GM23338 (cell line): ENCODE measurements around the gene REEP6.
A peak's percentile ranks its signal among the peaks of the same experiment; 100 is the strongest.

Source experiments
- CREB1 ChIP-seq: fragments of 250-450 bp; sonication (Bioruptor Pico); IDR thresholded peaks from 2 replicates; pipeline ENCODE4 v1.5.0; 2020; ENCODE audit warnings: low read depth, mild to moderate bottlenecking, moderate library complexity
- ETS1 ChIP-seq: IDR thresholded peaks from 2 replicates; pipeline ENCODE4 v1.6.1; 2016; ENCODE audit warnings: antibody characterized with exemption
- EZH2 ChIP-seq: fragments of 200-600 bp; sonication (generic); IDR thresholded peaks from one replicate; pipeline ENCODE4 v1.8.0; 2017; ENCODE audit warnings: antibody characterized with exemption, mild to moderate bottlenecking, low read depth; ENCODE audit not compliant: unreplicated experiment
- EZH2phosphoT487 ChIP-seq: fragments of 200-600 bp; sonication (generic); IDR thresholded peaks from one replicate; pipeline ENCODE4 v1.8.1; 2018; ENCODE audit warnings: antibody characterized with exemption; ENCODE audit not compliant: unreplicated experiment
- JUNB ChIP-seq: IDR thresholded peaks from one replicate; pipeline ENCODE4 v1.6.1; 2016; ENCODE audit warnings: antibody characterized with exemption; ENCODE audit not compliant: unreplicated experiment
- POLR2AphosphoS5 ChIP-seq: IDR thresholded peaks from 2 replicates; pipeline ENCODE4 v1.6.1; 2016; ENCODE audit warnings: antibody characterized with exemption, low read depth
- REST ChIP-seq: IDR thresholded peaks from one replicate; pipeline ENCODE4 v1.6.1; 2018; ENCODE audit warnings: antibody characterized with exemption; ENCODE audit not compliant: unreplicated experiment
- STAT1 ChIP-seq: IDR thresholded peaks from one replicate; pipeline ENCODE4 v1.6.1; 2016; ENCODE audit warnings: antibody characterized with exemption; ENCODE audit not compliant: unreplicated experiment
- ZNF114 ChIP-seq: fragments of 250-450 bp; sonication (Bioruptor Pico); IDR thresholded peaks from 2 replicates; pipeline ENCODE4 v1.5.0; 2020; ENCODE audit warnings: mild to moderate bottlenecking, moderate library complexity
- ZNF462 ChIP-seq: fragments of 250-450 bp; sonication (Bioruptor Pico); IDR thresholded peaks from 2 replicates; pipeline ENCODE4 v1.5.0; 2020; ENCODE audit warnings: mild to moderate bottlenecking, moderate library complexity
- TF ChIP-seq, protein P1 (sequence below), 2 experiments: fragments of 200-600 bp in 1 of 2; sonication (generic) in 1 of 2; conservative IDR thresholded peaks; 2 replicates each; pipeline versions ENCODE4 v1.5.1 to v1.6.1; 2016 to 2017; ENCODE audit warnings: antibody characterized with exemption in 2 of 2, low read depth in 2 of 2, mild to moderate bottlenecking in 2 of 2, moderate library complexity in 1 of 2

GRCh38 chr19:1473085-1473851 lies 17.7 kb upstream of the REEP6 start:
- TF ChIP-seq, protein P1, sequence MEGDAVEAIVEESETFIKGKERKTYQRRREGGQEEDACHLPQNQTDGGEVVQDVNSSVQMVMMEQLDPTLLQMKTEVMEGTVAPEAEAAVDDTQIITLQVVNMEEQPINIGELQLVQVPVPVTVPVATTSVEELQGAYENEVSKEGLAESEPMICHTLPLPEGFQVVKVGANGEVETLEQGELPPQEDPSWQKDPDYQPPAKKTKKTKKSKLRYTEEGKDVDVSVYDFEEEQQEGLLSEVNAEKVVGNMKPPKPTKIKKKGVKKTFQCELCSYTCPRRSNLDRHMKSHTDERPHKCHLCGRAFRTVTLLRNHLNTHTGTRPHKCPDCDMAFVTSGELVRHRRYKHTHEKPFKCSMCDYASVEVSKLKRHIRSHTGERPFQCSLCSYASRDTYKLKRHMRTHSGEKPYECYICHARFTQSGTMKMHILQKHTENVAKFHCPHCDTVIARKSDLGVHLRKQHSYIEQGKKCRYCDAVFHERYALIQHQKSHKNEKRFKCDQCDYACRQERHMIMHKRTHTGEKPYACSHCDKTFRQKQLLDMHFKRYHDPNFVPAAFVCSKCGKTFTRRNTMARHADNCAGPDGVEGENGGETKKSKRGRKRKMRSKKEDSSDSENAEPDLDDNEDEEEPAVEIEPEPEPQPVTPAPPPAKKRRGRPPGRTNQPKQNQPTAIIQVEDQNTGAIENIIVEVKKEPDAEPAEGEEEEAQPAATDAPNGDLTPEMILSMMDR (conservative IDR thresholded peaks at IDR 0.05; ENCODE audit: low read depth in 2 of 2): no peak
- TF ChIP-seq REST (no peak), EZH2phosphoT487 (no peak), JUNB (no peak), EZH2 (no peak), POLR2AphosphoS5 (peak; percentile 31; the same call in 1 of the 2 replicates), ZNF114 (CRISPR knock-in tag) (no peak), STAT1 (no peak), ETS1 (no peak), CREB1 (CRISPR knock-in tag) (no peak), ZNF462 (no peak)
